Testis (tissue), 3 donors: ENCODE results near the gene GOLPH3. TPM values are rescaled to one million over a fixed set of nuclear protein-coding genes. Genes with fewer than 3 reads are reported as not detected.

ENCODE experiments used
- DNase-seq: peaks from one replicate; pipeline ENCODE4 v3.0.0-alpha.2; 2019
- H3K27ac ChIP-seq, 2 donors: fragments of 200-600 bp; sonication (generic); one replicate each; pipeline ENCODE4 v1.5.1; 2019
- H3K27me3 ChIP-seq: fragments of 200-600 bp; sonication (generic); one replicate; pipeline ENCODE4 v1.5.1; 2019
- H3K36me3 ChIP-seq: fragments of 200-600 bp; sonication (generic); one replicate; pipeline ENCODE4 v1.5.1; 2017; ENCODE audit warnings: low read depth; ENCODE audit errors: missing control alignments
- H3K4me1 ChIP-seq: fragments of 200-600 bp; sonication (generic); one replicate; pipeline ENCODE4 v1.5.1; 2019
- H3K4me3 ChIP-seq, 2 donors: fragments of 200-600 bp; sonication (generic); one replicate each; pipeline ENCODE4 v1.5.1; 2017 to 2019
- H3K9me3 ChIP-seq: fragments of 200-600 bp; sonication (generic); one replicate; pipeline ENCODE4 v1.5.1; 2017
- POLR2A ChIP-seq: fragments of 450-650 bp; IDR thresholded peaks from one replicate; pipeline ENCODE4 v1.6.1; 2017; ENCODE audit warnings: antibody characterized with exemption, mild to moderate bottlenecking, moderate library complexity
- WGBS, 2 donors: methylation state at CpG; one replicate each; pipeline ENCODE4 v1.1.5; 2018; 5-methylcytosine and 5-hydroxymethylcytosine counted together
- intact Hi-C: fragments of 100-400 bp; cut with DNase I; formaldehyde crosslinking; loops from one replicate; pipeline ENCODE4 v1.15.1; 2023; ENCODE audit warnings: low total_unique reads
- polyA plus RNA-seq: library from polyadenylated mRNA; stranded (reverse); fragments of 350-450 nt; fragmentation: Illumina TruSeq; extraction: RNeasy Lipid Tissue Mini Kit (QIAGEN cat#74804); gene quantifications from one replicate; pipeline ENCODE4 v1.2.3, GENCODE V29; 2014; ENCODE audit warnings: low read depth, low replicate concordance; ENCODE audit not compliant: insufficient read depth
- total RNA-seq, 2 donors: library from RNA; depleted of rRNA; stranded (reverse); fragments of >200 nt; gene quantifications; one replicate each; pipeline ENCODE4 v1.2.3, GENCODE V29; 2016
- TF ChIP-seq, protein P1 (sequence below), 3 experiments: fragments of 450-650 bp in 2 of 3; fragments of 200-600 bp in 1 of 3; sonication (generic) in 1 of 3; IDR thresholded peaks; one replicate each; pipeline ENCODE4 v1.5.1; 2016 to 2019; ENCODE audit warnings: antibody characterized with exemption in 3 of 3, mild to moderate bottlenecking in 2 of 3, moderate library complexity in 1 of 3

GOLPH3 gene
- total and polyA plus RNA-seq, 3 donors from 2014 or later = 54.2 to 102 (median 88.7) TPM

DNA sequence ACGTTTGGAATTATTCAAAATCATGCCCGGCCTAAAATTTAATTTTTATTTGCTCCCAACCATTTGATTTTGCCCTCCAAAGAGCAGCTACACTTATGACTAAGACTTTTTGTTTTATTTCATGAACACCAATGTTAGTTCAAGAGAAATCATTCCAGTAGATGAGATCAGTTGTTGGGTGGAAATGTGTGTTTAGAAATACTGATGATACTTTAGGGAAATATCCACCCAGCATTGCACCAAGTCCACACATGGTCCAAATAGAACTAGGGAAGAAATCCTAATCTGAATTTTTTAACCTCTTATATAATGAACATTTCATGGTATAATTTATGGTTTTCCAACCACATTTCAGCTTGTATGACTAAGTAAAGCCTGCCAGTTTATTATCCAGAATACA, 28.3 kb upstream of the GOLPH3 start:
- Histone ChIP-seq H3K9me3 (no peaks in the 10 kb centered on the region), H3K36me3 (no peaks in the 10 kb centered on the region), H3K27me3 (no peaks in the 10 kb centered on the region), H3K4me1 (no peaks in the 10 kb centered on the region), H3K4me3 (no peak overlapping the region), H3K27ac (no peak overlapping the region)
- WGBS, 2 donors = 81 to 84% methylated on average over 2 of the region's 2 CpGs
- intact Hi-C loops = no loop called here
- no peak for TF ChIP-seq POLR2A
- TF ChIP-seq, protein P1, sequence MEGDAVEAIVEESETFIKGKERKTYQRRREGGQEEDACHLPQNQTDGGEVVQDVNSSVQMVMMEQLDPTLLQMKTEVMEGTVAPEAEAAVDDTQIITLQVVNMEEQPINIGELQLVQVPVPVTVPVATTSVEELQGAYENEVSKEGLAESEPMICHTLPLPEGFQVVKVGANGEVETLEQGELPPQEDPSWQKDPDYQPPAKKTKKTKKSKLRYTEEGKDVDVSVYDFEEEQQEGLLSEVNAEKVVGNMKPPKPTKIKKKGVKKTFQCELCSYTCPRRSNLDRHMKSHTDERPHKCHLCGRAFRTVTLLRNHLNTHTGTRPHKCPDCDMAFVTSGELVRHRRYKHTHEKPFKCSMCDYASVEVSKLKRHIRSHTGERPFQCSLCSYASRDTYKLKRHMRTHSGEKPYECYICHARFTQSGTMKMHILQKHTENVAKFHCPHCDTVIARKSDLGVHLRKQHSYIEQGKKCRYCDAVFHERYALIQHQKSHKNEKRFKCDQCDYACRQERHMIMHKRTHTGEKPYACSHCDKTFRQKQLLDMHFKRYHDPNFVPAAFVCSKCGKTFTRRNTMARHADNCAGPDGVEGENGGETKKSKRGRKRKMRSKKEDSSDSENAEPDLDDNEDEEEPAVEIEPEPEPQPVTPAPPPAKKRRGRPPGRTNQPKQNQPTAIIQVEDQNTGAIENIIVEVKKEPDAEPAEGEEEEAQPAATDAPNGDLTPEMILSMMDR (IDR thresholded peaks at IDR 0.05) = no peak
- DNase-seq = no peak

DNA sequence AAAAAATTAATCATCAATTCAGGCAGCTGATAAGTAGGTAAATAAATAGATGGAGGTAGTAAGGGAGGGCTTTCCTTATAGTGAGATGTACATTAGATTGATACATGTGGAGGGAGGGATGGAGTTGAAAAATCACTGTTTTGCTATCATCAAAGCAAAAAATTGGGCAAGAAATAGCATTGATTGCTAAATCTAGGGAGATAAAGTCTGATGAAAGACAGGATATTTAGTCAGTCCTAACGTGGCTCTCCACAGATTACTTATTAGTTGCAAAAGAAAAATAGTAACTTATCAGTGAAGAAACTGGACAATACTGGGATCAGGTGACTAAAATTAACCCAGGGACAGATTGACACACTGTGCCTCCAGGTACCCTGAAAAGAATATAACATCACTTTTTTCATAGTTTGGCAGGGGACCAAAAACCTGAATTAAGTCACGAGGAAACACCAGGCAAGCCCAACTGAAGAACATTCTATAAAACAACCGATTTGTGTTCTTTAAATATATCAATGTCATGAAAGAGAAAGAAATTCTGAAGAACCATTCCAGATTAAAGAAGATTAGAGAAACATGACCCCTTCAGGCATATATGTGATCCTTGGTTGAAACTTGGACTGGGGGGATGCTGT, 27.1 kb upstream of the GOLPH3 start:
- intact Hi-C loops = no loop called here
- H3K27ac ChIP-seq = no peak overlapping the region

DNA sequence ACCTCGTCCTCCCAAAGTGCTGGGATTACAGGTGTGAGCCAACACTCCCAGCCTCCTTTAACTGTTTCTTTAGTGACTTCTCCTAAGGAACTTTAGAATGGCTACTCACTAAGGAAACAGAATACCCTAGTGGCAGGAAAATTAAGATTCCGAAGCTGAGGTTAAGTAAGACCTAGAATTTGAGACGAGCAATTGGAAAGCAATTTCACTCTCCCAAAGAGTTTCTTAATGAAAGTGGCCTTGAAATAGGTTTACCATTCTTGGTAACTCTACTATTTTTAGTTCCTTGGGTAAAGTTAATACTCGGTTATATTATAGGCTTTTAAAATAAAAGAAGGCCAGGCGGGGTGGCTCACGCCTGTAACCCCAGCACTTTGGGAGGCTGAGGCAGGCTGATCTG, 22.9 kb upstream of the GOLPH3 start:
- peaks cover 6% of the 10 kb centered on the region for H3K4me1 ChIP-seq
- WGBS, 2 donors = 76 to 82% methylated on average over 6 of the region's 6 CpGs
- DNase-seq = no peak
- H3K9me3 ChIP-seq = no peaks in the 10 kb centered on the region
- no peaks in the 10 kb centered on the region for H3K27me3 ChIP-seq
- H3K4me3 ChIP-seq = no peak overlapping the region
- H3K36me3 ChIP-seq = no peaks in the 10 kb centered on the region
- H3K27ac ChIP-seq = no peak overlapping the region
- TF ChIP-seq, protein P1 (IDR thresholded peaks at IDR 0.05) = no peak
- no peak for TF ChIP-seq POLR2A
- intact Hi-C loops = no loop called here

More for the DNA sequence above, 27.1 kb upstream of the GOLPH3 start:
- no peak overlapping the region for H3K4me3 ChIP-seq
- H3K9me3 ChIP-seq = no peaks in the 10 kb centered on the region
- 59 to 71% methylated on average over 3 of the region's 3 CpGs for WGBS, 2 donors
- no peaks in the 10 kb centered on the region for H3K36me3 ChIP-seq
- no peaks in the 10 kb centered on the region for H3K4me1 ChIP-seq
- H3K27me3 ChIP-seq = no peaks in the 10 kb centered on the region
- no peak for TF ChIP-seq POLR2A
- TF ChIP-seq, protein P1 (IDR thresholded peaks at IDR 0.05) = no peak
- DNase-seq = no peak

DNA sequence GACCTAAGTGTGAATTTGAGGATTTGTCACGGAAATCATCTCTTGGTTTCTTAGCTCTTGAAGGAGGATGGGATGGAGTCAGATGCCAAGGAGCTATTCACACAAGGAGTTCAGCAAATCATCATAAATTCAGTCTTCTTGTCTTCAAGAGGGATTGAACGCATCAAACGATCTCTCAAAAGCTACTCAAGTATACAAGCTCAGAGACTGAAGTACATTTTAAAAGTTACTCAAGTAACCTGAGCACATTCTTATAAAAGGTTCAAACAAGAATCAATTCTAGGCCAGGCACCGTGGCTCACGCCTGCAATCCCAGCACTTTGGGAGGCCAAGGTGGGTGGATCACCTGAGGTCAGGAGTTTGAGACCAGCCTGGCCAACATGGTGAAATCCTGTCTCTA, 21.1 kb upstream of the GOLPH3 start:
- no peaks in the 10 kb centered on the region for H3K36me3 ChIP-seq
- no peak for DNase-seq
- intact Hi-C loops = no loop called here
- no peak overlapping the region for H3K27ac ChIP-seq
- H3K4me1 ChIP-seq = peaks cover 6% of the 10 kb centered on the region
- H3K27me3 ChIP-seq = no peaks in the 10 kb centered on the region
- H3K4me3 ChIP-seq = no peak overlapping the region
- TF ChIP-seq, protein P1 (IDR thresholded peaks at IDR 0.05) = no peak
- TF ChIP-seq POLR2A = no peak
- 94% methylated on average over 5 of the region's 5 CpGs for WGBS, 2 donors
- H3K9me3 ChIP-seq = no peaks in the 10 kb centered on the region

GRCh38 chr5:32193591-32193990, 19.5 kb upstream of the GOLPH3 start:
- intact Hi-C loops = no loop called here
- H3K27me3 ChIP-seq = no peaks in the 10 kb centered on the region
- H3K27ac ChIP-seq = no peak overlapping the region
- DNase-seq = peak; percentile 63
- H3K36me3 ChIP-seq = no peaks in the 10 kb centered on the region
- H3K4me3 ChIP-seq = no peak overlapping the region
- H3K4me1 ChIP-seq = peaks cover 6% of the 10 kb centered on the region
- H3K9me3 ChIP-seq = no peaks in the 10 kb centered on the region
- 31 to 34% methylated on average over 7 of the region's 7 CpGs for WGBS, 2 donors
- TF ChIP-seq, protein P1 (IDR thresholded peaks at IDR 0.05) = no peak
- TF ChIP-seq POLR2A = no peak
